CD4-positive, alpha-beta T cell treated with Interleukin-15 for 1 hour (primary cell): ENCODE measurements around the gene SEC24C.
"Not testable (repeated sequence)": the region's sequence is repeated elsewhere in the genome, so short reads cannot be mapped to it uniquely, and the experiment has no call there.

Experiments used
- DNase-seq: peaks from one replicate; pipeline ENCODE4 v3.0.0-alpha.2; 2020

Gene SEC24C

GRCh38 chr10:73743905-73744663 lies at the start of gene SEC24C:
Gene SEC24C (plus strand): TSS chr10:73744372. CDS start chr10:73746833, 2,461 bp downstream.
- DNase-seq = peak; percentile 95

- DNase-seq = not testable (repeated sequence)
Measured at GRCh38 chr10:73695302-73695701, 48.9 kb upstream of the SEC24C start.

- DNase-seq = not testable (repeated sequence)
Measured at GRCh38 chr10:73697675-73698159, 46.5 kb upstream of the SEC24C start, which contains the start of gene AGAP5. Gene AGAP5 (minus strand): TSS chr10:73698109. CDS start chr10:73697755, 354 bp downstream.

- not testable (repeated sequence) for DNase-seq
Measured at GRCh38 chr10:73698819-73699218, 45.4 kb upstream of the SEC24C start.

GRCh38 chr10:73703924-73704323 lies 40.2 kb upstream of the SEC24C start:
- not testable (repeated sequence) for DNase-seq

GRCh38 chr10:73705506-73706072 lies 38.6 kb upstream of the SEC24C start:
- not testable (repeated sequence) for DNase-seq

- not testable (repeated sequence) for DNase-seq
Measured at GRCh38 chr10:73706488-73706887, 37.7 kb upstream of the SEC24C start.

GRCh38 chr10:73707628-73708027 lies 36.5 kb upstream of the SEC24C start:
- not testable (repeated sequence) for DNase-seq

GRCh38 chr10:73708122-73708521 lies 36.0 kb upstream of the SEC24C start:
- not testable (repeated sequence) for DNase-seq

- not testable (repeated sequence) for DNase-seq
Measured at GRCh38 chr10:73711683-73712082, 32.5 kb upstream of the SEC24C start.

- not testable (repeated sequence) for DNase-seq
Measured at GRCh38 chr10:73713912-73714311, 30.3 kb upstream of the SEC24C start.

GRCh38 chr10:73714483-73714882 lies 29.7 kb upstream of the SEC24C start:
- not testable (repeated sequence) for DNase-seq

- not testable (repeated sequence) for DNase-seq
Measured at GRCh38 chr10:73715179-73716156, 28.7 kb upstream of the SEC24C start.

GRCh38 chr10:73716251-73716650 lies 27.9 kb upstream of the SEC24C start:
- DNase-seq = no peak

- no peak for DNase-seq
Measured at GRCh38 chr10:73717556-73717955, 26.6 kb upstream of the SEC24C start.

GRCh38 chr10:73720561-73720960 lies 23.6 kb upstream of the SEC24C start:
- DNase-seq = not testable (repeated sequence)

GRCh38 chr10:73723516-73723915 lies 20.7 kb upstream of the SEC24C start:
- DNase-seq = no peak

GRCh38 chr10:73729781-73730152 lies 14.4 kb upstream of the SEC24C start:
- peak; percentile 36 for DNase-seq

GRCh38 chr10:73730153-73730906 lies 13.8 kb upstream of the SEC24C start:
- peak; percentile 86 for DNase-seq

GRCh38 chr10:73731588-73732375 lies 12.4 kb upstream of the SEC24C start:
- no peak for DNase-seq

GRCh38 chr10:73732426-73732825 lies 11.7 kb upstream of the SEC24C start:
- DNase-seq = no peak
